H9 (cell line): ENCODE results near the gene PGM2L1. TPM values are rescaled to one million over a fixed set of nuclear protein-coding genes. Genes with fewer than 3 reads are reported as not detected.
"Not testable (repeated sequence)": the region's sequence is repeated elsewhere in the genome, so short reads cannot be mapped to it uniquely, and the experiment has no call there.

Experiments
- DNase-seq: peaks from one replicate; pipeline ENCODE4 v3.0.0-alpha.2; 2017
- H2AFZ ChIP-seq: one replicate; pipeline ENCODE4 v1.6.1; 2013; ENCODE audit warnings: mild to moderate bottlenecking, low read length, control low read depth, moderate library complexity
- H2AK5ac ChIP-seq: 2 replicates; pipeline ENCODE4 v1.6.1; 2013; ENCODE audit warnings: low read length, control low read depth, mixed read lengths; ENCODE audit not compliant: insufficient read length
- H2BK120ac ChIP-seq: one replicate; pipeline ENCODE4 v1.6.1; 2013; ENCODE audit warnings: low read depth, mild to moderate bottlenecking, low read length, control low read depth, inconsistent platforms; ENCODE audit not compliant: poor library complexity, severe bottlenecking
- H2BK12ac ChIP-seq: 2 replicates; pipeline ENCODE4 v1.6.1; 2013; ENCODE audit warnings: low read length, control low read depth, mixed read lengths, low read depth; ENCODE audit not compliant: insufficient read length
- H2BK15ac ChIP-seq: 2 replicates; pipeline ENCODE4 v1.6.1; 2013; ENCODE audit warnings: low read depth, low read length, control low read depth
- H2BK20ac ChIP-seq: one replicate; pipeline ENCODE4 v1.6.1; 2013; ENCODE audit warnings: low read depth, mild to moderate bottlenecking, low read length, control low read depth, inconsistent platforms; ENCODE audit not compliant: poor library complexity, severe bottlenecking
- H2BK5ac ChIP-seq: 2 replicates; pipeline ENCODE4 v1.6.1; 2013; ENCODE audit warnings: low read length, control low read depth, mixed read lengths; ENCODE audit not compliant: insufficient read length
- H3K14ac ChIP-seq: 2 replicates; pipeline ENCODE4 v1.6.1; 2013; ENCODE audit warnings: low read length, control low read depth; ENCODE audit not compliant: insufficient read depth
- H3K18ac ChIP-seq: 2 replicates; pipeline ENCODE4 v1.6.1; 2013; ENCODE audit warnings: low read depth, mild to moderate bottlenecking, mixed read lengths, low read length, control low read depth; ENCODE audit not compliant: insufficient read length
- H3K23ac ChIP-seq: 2 replicates; pipeline ENCODE4 v1.6.1; 2013; ENCODE audit warnings: low read length, control low read depth, mixed read lengths, low read depth; ENCODE audit not compliant: insufficient read length
- H3K23me2 ChIP-seq: 2 replicates; pipeline ENCODE4 v1.6.1; 2013; ENCODE audit warnings: low read depth, mild to moderate bottlenecking, mixed read lengths, low read length, control low read depth; ENCODE audit not compliant: insufficient read length, poor library complexity, severe bottlenecking
- H3K27ac ChIP-seq: 2 replicates; pipeline ENCODE4 v1.5.1; 2013; ENCODE audit warnings: low read length, control low read depth, mixed read lengths, low read depth; ENCODE audit not compliant: insufficient read length
- H3K27me3 ChIP-seq: 2 replicates; pipeline ENCODE4 v1.6.1; 2013; ENCODE audit warnings: low read length, control low read depth, inconsistent platforms; ENCODE audit not compliant: insufficient read depth
- H3K4ac ChIP-seq: 2 replicates; pipeline ENCODE4 v1.6.1; 2013; ENCODE audit warnings: low read depth, mild to moderate bottlenecking, control low read depth, inconsistent platforms, low read length, moderate library complexity
- H3K4me1 ChIP-seq: 2 replicates; pipeline ENCODE4 v1.6.1; 2013; ENCODE audit warnings: low read length, control low read depth, inconsistent platforms; ENCODE audit not compliant: insufficient read depth
- H3K4me2 ChIP-seq: 2 replicates; pipeline ENCODE4 v1.6.1; 2013; ENCODE audit warnings: low read length, control low read depth, mixed read lengths; ENCODE audit not compliant: insufficient read length, insufficient read depth
- H3K56ac ChIP-seq: 2 replicates; pipeline ENCODE4 v1.6.1; 2013; ENCODE audit warnings: low read depth, mild to moderate bottlenecking, mixed read lengths, low read length, control low read depth; ENCODE audit not compliant: insufficient read length
- H3K79me1 ChIP-seq: 2 replicates; pipeline ENCODE4 v1.6.1; 2013; ENCODE audit warnings: low read depth, mild to moderate bottlenecking, moderate library complexity, low read length, control low read depth, inconsistent platforms; ENCODE audit not compliant: insufficient read depth, poor library complexity, severe bottlenecking
- H3K79me2 ChIP-seq: 2 replicates; pipeline ENCODE4 v1.6.1; 2013; ENCODE audit warnings: low read length, control low read depth, inconsistent platforms; ENCODE audit not compliant: insufficient read depth
- H3K9ac ChIP-seq: 2 replicates; pipeline ENCODE4 v1.6.1; 2013; ENCODE audit warnings: low read length, control low read depth, mixed read lengths; ENCODE audit not compliant: insufficient read length; ENCODE audit errors: extremely low read depth
- H3K9me3 ChIP-seq: one replicate; pipeline ENCODE4 v1.6.1; 2013; ENCODE audit warnings: low read depth, low read length, inconsistent platforms; ENCODE audit not compliant: control insufficient read depth
- H3T11ph ChIP-seq: one replicate; pipeline ENCODE4 v1.6.1; 2013; ENCODE audit warnings: mild to moderate bottlenecking, low read length, control low read depth, inconsistent platforms
- H4K20me1 ChIP-seq: one replicate; pipeline ENCODE4 v1.6.1; 2013; ENCODE audit not compliant: control insufficient read depth, insufficient read length, insufficient read depth
- H4K5ac ChIP-seq: 2 replicates; pipeline ENCODE4 v1.6.1; 2013; ENCODE audit warnings: low read depth, mild to moderate bottlenecking, mixed read lengths, low read length, control low read depth; ENCODE audit not compliant: insufficient read length
- H4K8ac ChIP-seq: replicated peaks from 2 replicates; pipeline ENCODE4 v1.6.1; 2013; ENCODE audit warnings: low read length, control low read depth, mixed read lengths, low read depth; ENCODE audit not compliant: insufficient read length
- H4K91ac ChIP-seq: 2 replicates; pipeline ENCODE4 v1.6.1; 2013; ENCODE audit warnings: low read depth, mild to moderate bottlenecking, moderate library complexity, mixed read lengths, low read length, control low read depth; ENCODE audit not compliant: insufficient read length
- H3K27ac Mint-ChIP-seq, 3 experiments: 2 replicates in 2 of 3; 3 replicates in 1 of 3; pipeline ENCODE4 v1.8.0; 2020 to 2021; ENCODE audit warnings: mixed read lengths in 3 of 3, mild to moderate bottlenecking in 1 of 3, moderate library complexity in 1 of 3
- H3K27me3 Mint-ChIP-seq: 2 replicates; pipeline ENCODE4 v1.8.0; 2021; ENCODE audit warnings: low read depth, mild to moderate bottlenecking, moderate library complexity, mixed read lengths
- H3K36me3 Mint-ChIP-seq, 3 experiments: 2 replicates in 2 of 3; 3 replicates in 1 of 3; pipeline ENCODE4 v1.8.0; 2020 to 2021; ENCODE audit warnings: low read depth in 3 of 3, mixed read lengths in 3 of 3; ENCODE audit not compliant: insufficient read depth in 1 of 3
- H3K4me1 Mint-ChIP-seq, 2 experiments: 2 replicates each; pipeline ENCODE4 v1.8.0; 2020; ENCODE audit warnings: mixed read lengths in 2 of 2
- H3K4me3 Mint-ChIP-seq, 2 experiments: 2 replicates in 1 of 2; 3 replicates in 1 of 2; pipeline ENCODE4 v1.8.0; 2020 to 2021; ENCODE audit warnings: mild to moderate bottlenecking in 2 of 2, mixed read lengths in 2 of 2, moderate library complexity in 1 of 2
- H3K9me3 Mint-ChIP-seq, 2 experiments: 2 replicates in 1 of 2; 3 replicates in 1 of 2; pipeline ENCODE4 v1.8.0; 2020; ENCODE audit warnings: mild to moderate bottlenecking in 2 of 2, mixed read lengths in 2 of 2, moderate library complexity in 1 of 2
- WGBS: extraction: QIAGEN DNeasy Blood & Tissue Kit; methylation state at CpG from one replicate; pipeline ENCODE4 v1.1.7; 2013; ENCODE audit warnings: missing lambda C conversion rate, low lambda C conversion rate, mixed read lengths; ENCODE audit not compliant: insufficient read length; ENCODE audit errors: extremely low coverage; 5-methylcytosine and 5-hydroxymethylcytosine counted together
- total RNA-seq: library from RNA; stranded (reverse); gene quantifications from 2 replicates; pipeline ENCODE4 v1.2.1, GENCODE V29; 2021
- TF ChIP-seq, protein P1 (sequence below): fragments of 200-600 bp; sonication (generic); conservative IDR thresholded peaks from 3 replicates; pipeline ENCODE4 v1.8.0; 2021; ENCODE audit warnings: antibody characterized with exemption, mild to moderate bottlenecking

PGM2L1 gene
- total RNA-seq, 1 experiment from 2014 or later: 16.9 TPM

DNA sequence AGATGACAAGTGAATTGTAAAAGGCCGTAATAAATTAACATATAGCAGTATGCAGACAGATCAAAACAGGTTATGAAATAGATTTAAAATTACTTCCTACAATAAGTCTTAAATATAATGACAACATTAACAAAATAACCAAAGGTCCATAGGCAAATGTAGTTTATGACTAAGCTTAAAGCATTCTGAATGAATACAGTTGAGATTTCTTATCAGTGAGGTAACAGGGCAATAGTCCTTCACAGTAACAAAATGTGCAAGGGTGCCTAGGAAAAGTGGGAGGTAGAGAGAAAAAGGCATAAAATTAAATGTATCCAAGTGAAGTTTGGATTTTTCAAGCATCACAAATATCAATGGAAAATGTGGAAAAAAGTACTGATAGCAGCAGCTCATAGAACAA lies 65.9 kb downstream of the PGM2L1 start:
- Histone ChIP-seq H3K27ac (no peak overlapping the region), H3K79me2 (no peaks in the 10 kb centered on the region), H2BK120ac (no peak overlapping the region), H4K5ac (no peak overlapping the region), H4K91ac (no peak overlapping the region), H3K27me3 (no peaks in the 10 kb centered on the region), H3K9ac (no peak overlapping the region), H3K23me2 (no peaks in the 10 kb centered on the region), H3K79me1 (no peaks in the 10 kb centered on the region), H3K4ac (no peak overlapping the region), H3K56ac (no peak overlapping the region), H2BK12ac (no peak overlapping the region), H2BK15ac (no peak overlapping the region), H3K23ac (no peak overlapping the region), H2BK5ac (no peak overlapping the region), H4K8ac (no peak overlapping the region), H4K20me1 (no peaks in the 10 kb centered on the region), H2AK5ac (no peak overlapping the region), H2BK20ac (no peak overlapping the region), H3K4me1 (no peaks in the 10 kb centered on the region), H2AFZ (no peak overlapping the region), H3K14ac (no peak overlapping the region), H3K4me2 (no peak overlapping the region), H3K9me3 (no peaks in the 10 kb centered on the region), H3K18ac (no peak overlapping the region), H3T11ph (no peak overlapping the region)
- no CpG with 5 or more reads among the region's 1 CpG for WGBS
- no peaks in the 10 kb centered on the region for H3K27me3 Mint-ChIP-seq
- H3K27ac Mint-ChIP-seq: no peak overlapping the region
- TF ChIP-seq, protein P1, sequence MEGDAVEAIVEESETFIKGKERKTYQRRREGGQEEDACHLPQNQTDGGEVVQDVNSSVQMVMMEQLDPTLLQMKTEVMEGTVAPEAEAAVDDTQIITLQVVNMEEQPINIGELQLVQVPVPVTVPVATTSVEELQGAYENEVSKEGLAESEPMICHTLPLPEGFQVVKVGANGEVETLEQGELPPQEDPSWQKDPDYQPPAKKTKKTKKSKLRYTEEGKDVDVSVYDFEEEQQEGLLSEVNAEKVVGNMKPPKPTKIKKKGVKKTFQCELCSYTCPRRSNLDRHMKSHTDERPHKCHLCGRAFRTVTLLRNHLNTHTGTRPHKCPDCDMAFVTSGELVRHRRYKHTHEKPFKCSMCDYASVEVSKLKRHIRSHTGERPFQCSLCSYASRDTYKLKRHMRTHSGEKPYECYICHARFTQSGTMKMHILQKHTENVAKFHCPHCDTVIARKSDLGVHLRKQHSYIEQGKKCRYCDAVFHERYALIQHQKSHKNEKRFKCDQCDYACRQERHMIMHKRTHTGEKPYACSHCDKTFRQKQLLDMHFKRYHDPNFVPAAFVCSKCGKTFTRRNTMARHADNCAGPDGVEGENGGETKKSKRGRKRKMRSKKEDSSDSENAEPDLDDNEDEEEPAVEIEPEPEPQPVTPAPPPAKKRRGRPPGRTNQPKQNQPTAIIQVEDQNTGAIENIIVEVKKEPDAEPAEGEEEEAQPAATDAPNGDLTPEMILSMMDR: no peak
- no peak overlapping the region for H3K4me3 Mint-ChIP-seq
- no peaks in the 10 kb centered on the region for H3K4me1 Mint-ChIP-seq
- peaks cover 6 to 26% (median 23%) of the 10 kb centered on the region in 3 experiments; a peak in 6 of 7 replicates for H3K36me3 Mint-ChIP-seq
- peaks cover 6% of the 10 kb centered on the region in 2 experiments; a peak in 4 of 5 replicates for H3K9me3 Mint-ChIP-seq
- no peak for DNase-seq

DNA sequence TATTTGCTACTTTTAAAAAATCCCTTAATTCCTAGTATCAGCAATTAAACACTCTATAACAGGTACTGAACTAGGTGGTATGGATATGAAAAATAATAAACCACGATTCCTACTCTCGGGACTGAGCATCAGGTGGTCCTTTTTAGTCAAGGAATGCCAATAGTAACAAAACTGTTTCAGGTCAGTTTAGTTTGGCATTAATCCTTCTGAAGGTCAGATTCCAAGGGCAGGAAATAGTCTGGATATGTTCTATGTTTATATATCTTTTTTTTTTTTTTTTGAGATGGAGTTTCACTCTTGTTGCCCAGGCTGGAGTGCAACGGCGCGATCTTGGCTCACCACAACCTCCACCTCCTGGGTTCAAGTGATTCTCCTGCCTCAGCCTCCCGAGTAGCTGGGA lies 67.2 kb downstream of the PGM2L1 start:
- H3K4ac ChIP-seq, H3K4me3 Mint-ChIP-seq, H3K4me1 ChIP-seq, H3K79me1 ChIP-seq, H3K56ac ChIP-seq, H3K9me3 ChIP-seq, H2BK15ac ChIP-seq, H4K5ac ChIP-seq, H3K27ac ChIP-seq, H2BK20ac ChIP-seq, H2BK120ac ChIP-seq, H3K79me2 ChIP-seq, H2AK5ac ChIP-seq, H3K23me2 ChIP-seq, H3K4me1 Mint-ChIP-seq, H2BK12ac ChIP-seq, H3K27me3 Mint-ChIP-seq, H3K14ac ChIP-seq, H2BK5ac ChIP-seq, H4K8ac ChIP-seq, H3K9me3 Mint-ChIP-seq, H3K27ac Mint-ChIP-seq, H3K23ac ChIP-seq, H3K18ac ChIP-seq, H4K20me1 ChIP-seq, H3K4me2 ChIP-seq, H2AFZ ChIP-seq, H3K27me3 ChIP-seq, H3T11ph ChIP-seq, H3K9ac ChIP-seq, DNase-seq, H4K91ac ChIP-seq: not testable (repeated sequence)
- WGBS: no CpG with 5 or more reads among the region's 6 CpGs
- H3K36me3 Mint-ChIP-seq: peaks cover 4 to 22% (median 20%) of the 10 kb centered on the region in 3 experiments; a peak in 6 of 7 replicates
